Measurements from ENCODE around the gene SZRD1. TPM values are rescaled to one million over a fixed set of nuclear protein-coding genes. Genes with fewer than 3 reads are reported as not detected.
A peak's percentile ranks its signal among the peaks of the same experiment; 100 is the strongest.

The SZRD1 gene
- total RNA-seq, 4 donors from 2014 or later: 54.6 to 66.8 (median 61.7) TPM

DNA sequence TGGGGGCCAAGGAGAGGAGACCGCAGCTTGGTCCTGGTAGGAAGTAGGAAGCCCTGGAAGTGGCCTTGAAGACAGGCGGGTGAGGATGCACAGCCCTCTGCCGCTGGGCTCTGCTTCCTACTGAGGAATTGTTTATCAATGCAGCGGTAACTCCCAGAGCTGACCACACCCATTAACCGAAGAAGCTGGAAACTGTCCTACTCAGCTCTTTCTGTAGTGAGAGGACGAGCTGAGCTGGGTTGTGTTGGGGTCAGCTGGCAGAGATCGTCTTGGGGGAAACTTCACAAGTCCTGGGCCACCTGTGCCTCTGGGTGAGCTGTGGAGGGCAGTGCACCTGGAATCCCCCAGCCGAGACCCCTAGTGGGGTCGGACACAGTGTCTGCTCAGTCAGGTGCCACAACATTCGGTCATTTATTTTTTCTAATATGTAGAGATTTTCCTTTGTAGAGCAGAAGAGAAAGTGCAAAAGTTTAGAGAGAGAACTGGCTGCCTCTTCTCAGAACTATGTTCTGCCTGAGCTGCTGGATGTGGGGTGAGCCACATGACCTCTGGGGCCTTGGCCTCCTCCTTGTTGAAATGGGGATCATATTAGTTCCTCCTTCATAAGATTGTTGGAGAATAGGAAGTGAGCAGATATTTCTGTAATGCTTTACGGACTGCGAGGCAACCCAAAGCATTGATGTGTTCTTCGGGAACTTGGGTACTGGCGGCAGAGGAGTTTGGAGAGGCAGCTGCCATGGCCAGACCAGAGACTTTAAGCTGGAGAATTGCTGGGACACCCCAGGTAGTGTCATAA, 77.1 kb downstream of the SZRD1 start:
- 82% methylated on average over 3 to 14 of the region's 14 CpGs for WGBS, 2 donors (ENCODE audit: low coverage in 1 of 2)
- H3K4me1 ChIP-seq: peaks cover 6 to 29% (median 22%) of the 10 kb centered on the region in 4 donors
- intact Hi-C loops (cut with DNase I; ENCODE audit: low total_unique reads) (no loop called here), in situ Hi-C loops (cut with MboI; ENCODE audit: low pct_ligation_motif_present in 1 of 4, low pct_unique_long_range_greater_than_20kb in 1 of 4, low sequenced_read_pairs in 3 of 4) (no loop called here)
- peak overlapping the region in 1 of 4 donors; percentile 28 for H3K27ac ChIP-seq
- DNase-seq: no peak
- H3K9me3 ChIP-seq: no peaks in the 10 kb centered on the region
- no peak overlapping the region for H3K4me3 ChIP-seq
- H3K27me3 ChIP-seq: no peaks in the 10 kb centered on the region
- TF ChIP-seq EP300 (IDR thresholded peaks at IDR 0.05; ENCODE audit: low read depth): no peak
- no peak for TF ChIP-seq POLR2AphosphoS5 (IDR thresholded peaks at IDR 0.05)
- TF ChIP-seq, protein P1, sequence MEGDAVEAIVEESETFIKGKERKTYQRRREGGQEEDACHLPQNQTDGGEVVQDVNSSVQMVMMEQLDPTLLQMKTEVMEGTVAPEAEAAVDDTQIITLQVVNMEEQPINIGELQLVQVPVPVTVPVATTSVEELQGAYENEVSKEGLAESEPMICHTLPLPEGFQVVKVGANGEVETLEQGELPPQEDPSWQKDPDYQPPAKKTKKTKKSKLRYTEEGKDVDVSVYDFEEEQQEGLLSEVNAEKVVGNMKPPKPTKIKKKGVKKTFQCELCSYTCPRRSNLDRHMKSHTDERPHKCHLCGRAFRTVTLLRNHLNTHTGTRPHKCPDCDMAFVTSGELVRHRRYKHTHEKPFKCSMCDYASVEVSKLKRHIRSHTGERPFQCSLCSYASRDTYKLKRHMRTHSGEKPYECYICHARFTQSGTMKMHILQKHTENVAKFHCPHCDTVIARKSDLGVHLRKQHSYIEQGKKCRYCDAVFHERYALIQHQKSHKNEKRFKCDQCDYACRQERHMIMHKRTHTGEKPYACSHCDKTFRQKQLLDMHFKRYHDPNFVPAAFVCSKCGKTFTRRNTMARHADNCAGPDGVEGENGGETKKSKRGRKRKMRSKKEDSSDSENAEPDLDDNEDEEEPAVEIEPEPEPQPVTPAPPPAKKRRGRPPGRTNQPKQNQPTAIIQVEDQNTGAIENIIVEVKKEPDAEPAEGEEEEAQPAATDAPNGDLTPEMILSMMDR (IDR thresholded peaks at IDR 0.05): no peak
- TF ChIP-seq POLR2A (IDR thresholded peaks at IDR 0.05): no peak
- peaks cover 0 to 31% (median 6%) of the 10 kb centered on the region in 4 donors for H3K36me3 ChIP-seq

DNA sequence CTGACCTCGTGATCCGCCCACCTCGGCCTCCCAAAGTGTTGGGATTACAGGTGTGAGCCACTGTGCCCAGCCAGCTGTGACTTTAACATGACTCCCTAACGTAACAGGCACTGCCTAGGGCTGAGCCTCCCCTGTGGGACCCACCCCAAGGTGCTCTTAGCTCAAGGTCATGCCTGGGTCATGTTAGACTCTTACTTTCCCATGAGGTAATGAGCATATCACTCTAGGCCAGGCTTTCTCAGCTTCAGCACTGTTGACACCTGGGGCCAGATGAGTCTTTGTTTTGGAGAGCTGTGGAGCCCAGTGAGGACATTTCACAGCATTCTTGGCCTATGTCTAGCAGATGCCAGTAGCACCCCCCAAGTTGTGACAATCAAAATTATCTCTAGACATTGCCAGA, 78.0 kb downstream of the SZRD1 start:
- TF ChIP-seq POLR2AphosphoS5 (IDR thresholded peaks at IDR 0.05) (no peak), EP300 (IDR thresholded peaks at IDR 0.05; ENCODE audit: low read depth) (no peak), POLR2A (IDR thresholded peaks at IDR 0.05) (no peak)
- TF ChIP-seq, protein P1 (IDR thresholded peaks at IDR 0.05): no peak
- Histone ChIP-seq H3K9me3 (no peaks in the 10 kb centered on the region), H3K27me3 (no peaks in the 10 kb centered on the region), H3K4me3 (no peak overlapping the region), H3K36me3 (peaks cover 0 to 37% (median 11%) of the 10 kb centered on the region in 4 donors), H3K27ac (no peak overlapping the region), H3K4me1 (peaks cover 6 to 28% (median 22%) of the 10 kb centered on the region in 4 donors)
- DNase-seq: no peak
- intact Hi-C loops (cut with DNase I; ENCODE audit: low total_unique reads): no loop called here
- 95% methylated on average over 4 of the region's 4 CpGs; no CpG with 5 or more reads in 1 of the 2 donors for WGBS, 2 donors (ENCODE audit: low coverage in 1 of 2)
- in situ Hi-C loops (cut with MboI; ENCODE audit: low pct_ligation_motif_present in 1 of 4, low pct_unique_long_range_greater_than_20kb in 1 of 4, low sequenced_read_pairs in 3 of 4): no loop called here

DNA sequence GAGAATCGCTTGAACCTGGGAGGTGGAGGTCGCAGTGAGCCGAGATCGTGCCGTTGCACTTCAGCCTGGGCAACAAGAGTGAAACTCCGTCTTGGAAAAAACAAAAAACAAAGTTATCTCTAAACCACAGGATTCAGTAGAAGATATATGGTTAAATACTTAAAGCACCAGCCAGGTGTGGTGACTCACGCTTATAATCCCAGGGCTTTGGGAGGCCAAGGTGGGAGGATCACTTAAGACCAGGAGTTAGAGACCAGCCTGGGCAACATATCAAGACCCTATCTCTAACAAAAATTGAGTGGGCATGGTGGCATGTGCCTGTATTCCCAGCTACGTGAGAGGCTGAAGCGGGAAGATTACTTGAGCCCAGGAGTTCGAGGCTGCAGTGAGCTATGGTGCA, 79.1 kb downstream of the SZRD1 start:
- 96% methylated on average over 10 of the region's 10 CpGs; no CpG with 5 or more reads in 1 of the 2 donors for WGBS, 2 donors (ENCODE audit: low coverage in 1 of 2)
- H3K36me3 ChIP-seq: peaks cover 0 to 45% (median 12%) of the 10 kb centered on the region in 4 donors
- no peaks in the 10 kb centered on the region for H3K27me3 ChIP-seq
- peaks cover 6 to 24% (median 19%) of the 10 kb centered on the region in 4 donors for H3K4me1 ChIP-seq
- no peaks in the 10 kb centered on the region for H3K9me3 ChIP-seq
- no peak overlapping the region for H3K27ac ChIP-seq
- intact Hi-C loops (cut with DNase I; ENCODE audit: low total_unique reads) (no loop called here), in situ Hi-C loops (cut with MboI; ENCODE audit: low pct_ligation_motif_present in 1 of 4, low pct_unique_long_range_greater_than_20kb in 1 of 4, low sequenced_read_pairs in 3 of 4) (no loop called here)
- no peak for DNase-seq
- no peak for TF ChIP-seq EP300 (IDR thresholded peaks at IDR 0.05; ENCODE audit: low read depth)
- no peak for TF ChIP-seq POLR2AphosphoS5 (IDR thresholded peaks at IDR 0.05)
- TF ChIP-seq, protein P1 (IDR thresholded peaks at IDR 0.05): no peak
- H3K4me3 ChIP-seq: no peak overlapping the region

DNA sequence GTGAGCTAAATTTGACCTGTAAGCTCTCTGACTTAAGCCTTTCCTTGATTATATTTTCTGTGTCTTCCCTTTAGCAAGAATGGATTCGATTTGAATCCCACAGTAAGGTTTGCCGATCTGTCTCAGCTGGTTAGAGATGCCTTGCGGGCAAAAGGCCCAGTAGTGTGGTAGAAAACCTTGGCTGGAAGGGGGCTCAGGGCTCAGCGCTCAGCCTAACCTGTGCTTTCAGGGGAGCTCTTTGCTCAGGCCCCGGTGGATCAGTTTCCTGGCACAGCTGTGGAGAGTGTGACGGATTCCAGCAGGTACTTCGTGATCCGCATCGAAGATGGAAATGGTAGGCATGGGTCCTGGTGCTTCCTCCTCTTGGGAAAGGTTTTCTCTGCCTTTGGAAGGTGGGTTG, 80.6 kb downstream of the SZRD1 start:
- intact Hi-C loops (cut with DNase I; ENCODE audit: low total_unique reads): no loop called here
- Histone ChIP-seq H3K4me3 (no peak overlapping the region), H3K27me3 (no peaks in the 10 kb centered on the region), H3K36me3 (peaks cover 0 to 55% (median 15%) of the 10 kb centered on the region in 4 donors), H3K4me1 (peaks cover 0 to 11% (median 9%) of the 10 kb centered on the region in 4 donors), H3K9me3 (no peaks in the 10 kb centered on the region), H3K27ac (no peak overlapping the region)
- TF ChIP-seq POLR2AphosphoS5 (IDR thresholded peaks at IDR 0.05): no peak
- TF ChIP-seq POLR2A (IDR thresholded peaks at IDR 0.05): no peak
- TF ChIP-seq, protein P1 (IDR thresholded peaks at IDR 0.05): no peak
- TF ChIP-seq EP300 (IDR thresholded peaks at IDR 0.05; ENCODE audit: low read depth): no peak
- DNase-seq: no peak
- in situ Hi-C loops (cut with MboI; ENCODE audit: low pct_ligation_motif_present in 1 of 4, low pct_unique_long_range_greater_than_20kb in 1 of 4, low sequenced_read_pairs in 3 of 4): no loop called here
- WGBS, 2 donors (ENCODE audit: low coverage in 1 of 2): 97 to 100% methylated on average over 1 to 9 of the region's 9 CpGs

Other genes with a start within 250 kb of the SZRD1 start
- 10 to 100 TPM in 3 of 4 donors, 1 to 10 TPM in 1; 2.6 to 68.8 (median 30.5) TPM for gene EPHA2, start 211.2 kb upstream of the SZRD1 start, total RNA-seq
- gene ARHGEF19, start 154.6 kb upstream of the SZRD1 start, total RNA-seq: 10 to 100 TPM in 2 of 4 donors, 1 to 10 TPM in 2; 5.7 to 46.8 (median 10.8) TPM
- 10 to 100 TPM in 1 of 4 donors, 1 to 10 TPM in 2, under 1 TPM in 1; 0.60 to 12.3 (median 4.3) TPM for gene CPLANE2, start 130.1 kb upstream of the SZRD1 start, total RNA-seq
- 10 to 100 TPM; 15.7 to 25.4 (median 18.8) TPM for gene FBXO42, start 14.8 kb upstream of the SZRD1 start, total RNA-seq
- not detected for gene SPATA21, start 70.2 kb downstream of the SZRD1 start, total RNA-seq
- 10 to 100 TPM; 34.4 to 58.2 (median 52.4) TPM for gene NECAP2, start 73.5 kb downstream of the SZRD1 start, total RNA-seq
- under 1 TPM in 3 of 4 donors, not detected in 1; under 0.01 TPM for gene RNU1-1, start 147.0 kb downstream of the SZRD1 start, total RNA-seq
- gene NBPF1, start 246.3 kb downstream of the SZRD1 start, total RNA-seq: 100 to 1,000 TPM in 3 of 4 donors, 10 to 100 TPM in 1; 70.1 to 178 (median 148) TPM